Stimulated activated CD4-positive, alpha-beta T cell treated with anti-CD3 and anti-CD28 coated beads, Interleukin-12 subunit alpha, Interleukin-12 subunit beta, amount 100 ng/mL, for 24 hours (primary cell): ENCODE measurements around the gene SLC37A2.

Experiments used
- DNase-seq, 2 experiments: peaks; one replicate each; pipeline ENCODE4 v3.0.0-alpha.2; 2020; ENCODE audit warnings: low read depth in 2 of 2

The SLC37A2 gene

GRCh38 chr11:125111001-125111342 is 47.9 kb downstream of the SLC37A2 start:
- DNase-seq = peak in 1 of 2 experiments; percentile 3

- DNase-seq = peak; percentile 93 to 97
These were observed 48.5 kb downstream of the SLC37A2 start, which contains the start of gene TMEM218 for GRCh38 chr11:125111343-125112207. Gene TMEM218 (minus strand): TSS chr11:125111626. CDS start chr11:125102241, 9,385 bp downstream.

- no peak for DNase-seq
These were observed 49.1 kb downstream of the SLC37A2 start for GRCh38 chr11:125112208-125112604.

- DNase-seq = no peak
These were observed 51.4 kb downstream of the SLC37A2 start for GRCh38 chr11:125114518-125114917.

GRCh38 chr11:125117429-125117828 is 54.3 kb downstream of the SLC37A2 start:
- DNase-seq = no peak

- DNase-seq = no peak
These were observed 60.3 kb downstream of the SLC37A2 start for GRCh38 chr11:125123194-125123946.

GRCh38 chr11:125123947-125124617 is 61.0 kb downstream of the SLC37A2 start:
- peak in 1 of 2 experiments; percentile 39 for DNase-seq

GRCh38 chr11:125124618-125124992 is 61.5 kb downstream of the SLC37A2 start:
- no peak for DNase-seq

- DNase-seq = no peak
These were observed 65.3 kb downstream of the SLC37A2 start for GRCh38 chr11:125128450-125128849.

- DNase-seq = no peak
These were observed 66.3 kb downstream of the SLC37A2 start for GRCh38 chr11:125129316-125129993.

- DNase-seq = no peak
These were observed 69.0 kb downstream of the SLC37A2 start for GRCh38 chr11:125132071-125132470.

GRCh38 chr11:125132596-125132995 is 69.5 kb downstream of the SLC37A2 start:
- no peak for DNase-seq

GRCh38 chr11:125136001-125136400 is 72.9 kb downstream of the SLC37A2 start:
- no peak for DNase-seq

- DNase-seq = no peak
These were observed 75.9 kb downstream of the SLC37A2 start for GRCh38 chr11:125138966-125139365.

- DNase-seq = no peak
These were observed 76.7 kb downstream of the SLC37A2 start for GRCh38 chr11:125139778-125140177.
